ENCODE measurements around the gene TPM2. TPM values are rescaled to one million over a fixed set of nuclear protein-coding genes. Genes with fewer than 3 reads are reported as not detected.
"Not testable (repeated sequence)": the region's sequence is repeated elsewhere in the genome, so short reads cannot be mapped to it uniquely, and the experiment has no call there.

The TPM2 gene
- total RNA-seq, 1 donor from 2014 or later = 300 TPM

GRCh38 chr9:35637427-35637955 is 52.2 kb downstream of the TPM2 start:
- not testable (repeated sequence) for DNase-seq (ENCODE audit: extremely low read depth, low read depth, low spot score)

GRCh38 chr9:35636877-35637246 is 52.9 kb downstream of the TPM2 start:
- DNase-seq (ENCODE audit: extremely low read depth, low read depth, low spot score) = not testable (repeated sequence)

GRCh38 chr9:35636135-35636876 is 53.4 kb downstream of the TPM2 start:
- no peak for DNase-seq (ENCODE audit: extremely low read depth, low read depth, low spot score)

GRCh38 chr9:35635730-35636129 is 54.0 kb downstream of the TPM2 start:
- no peak for DNase-seq (ENCODE audit: extremely low read depth, low read depth, low spot score)

Other genes starting within 250 kb of the TPM2 start
- gene RUSC2, start 199.8 kb downstream of the TPM2 start, total RNA-seq = 32.9 and 42.5 TPM in 2 replicates
- 12.5 and 19.4 TPM in 2 replicates for gene TESK1, start 84.7 kb downstream of the TPM2 start, total RNA-seq
- gene CD72, start 71.5 kb downstream of the TPM2 start, total RNA-seq = 1.3 TPM in 1 of 2 replicates, not detected in the other
- not detected in 2 replicates for gene SIT1, start 39.0 kb downstream of the TPM2 start, total RNA-seq
- 2,917 and 4,459 TPM in 2 replicates for gene RMRP, start 31.9 kb downstream of the TPM2 start, total RNA-seq
- 18.5 and 18.6 TPM in 2 replicates for gene CCDC107, start 31.6 kb downstream of the TPM2 start, total RNA-seq
- gene ARHGEF39, start 24.7 kb downstream of the TPM2 start, total RNA-seq = 0.39 and 0.58 TPM in 2 replicates
- gene CA9, start 16.0 kb downstream of the TPM2 start, total RNA-seq = 0.15 TPM in 1 of 2 replicates, not detected in the other
- gene TLN1, start 42.3 kb upstream of the TPM2 start, total RNA-seq = 347 and 424 TPM in 2 replicates
- 77.0 and 78.6 TPM in 2 replicates for gene CREB3, start 42.7 kb upstream of the TPM2 start, total RNA-seq
- 43.3 and 102 TPM in 2 replicates for gene GBA2, start 59.3 kb upstream of the TPM2 start, total RNA-seq
- gene RGP1, start 59.4 kb upstream of the TPM2 start, total RNA-seq = 16.5 and 22.9 TPM in 2 replicates
- 1.6 and 7.9 TPM in 2 replicates for gene MSMP, start 64.4 kb upstream of the TPM2 start, total RNA-seq
- 15.9 and 16.6 TPM in 2 replicates for gene NPR2, start 101.7 kb upstream of the TPM2 start, total RNA-seq
- gene SPAG8, start 122.3 kb upstream of the TPM2 start, total RNA-seq = 0.53 TPM in 1 of 2 replicates, not detected in the other
- 13.8 and 24.6 TPM in 2 replicates for gene HINT2, start 125.1 kb upstream of the TPM2 start, total RNA-seq
- not detected in 2 replicates for gene FAM221B, start 138.8 kb upstream of the TPM2 start, total RNA-seq
- gene TMEM8B, start 139.3 kb upstream of the TPM2 start, total RNA-seq = 1.9 and 3.0 TPM in 2 replicates
- gene OR13J1, start 180.5 kb upstream of the TPM2 start, total RNA-seq = not detected in 2 replicates
- gene HRCT1, start 216.3 kb upstream of the TPM2 start, total RNA-seq = 0.47 and 0.63 TPM in 2 replicates
- 8.1 and 16.3 TPM in 2 replicates for gene SPAAR, start 219.6 kb upstream of the TPM2 start, total RNA-seq